GM21528 (cell line): ENCODE measurements around the gene OSBPL9.
"Not testable (repeated sequence)": the region's sequence is repeated elsewhere in the genome, so short reads cannot be mapped to it uniquely, and the experiment has no call there.

ENCODE experiments used
- ATAC-seq: cut with Tn5 transposase; IDR thresholded peaks from one replicate; pipeline ENCODE4 v1.9.1; 2021; ENCODE audit warnings: mild to moderate bottlenecking, moderate library complexity; ENCODE audit not compliant: unreplicated experiment, low FRiP score

OSBPL9 gene

DNA sequence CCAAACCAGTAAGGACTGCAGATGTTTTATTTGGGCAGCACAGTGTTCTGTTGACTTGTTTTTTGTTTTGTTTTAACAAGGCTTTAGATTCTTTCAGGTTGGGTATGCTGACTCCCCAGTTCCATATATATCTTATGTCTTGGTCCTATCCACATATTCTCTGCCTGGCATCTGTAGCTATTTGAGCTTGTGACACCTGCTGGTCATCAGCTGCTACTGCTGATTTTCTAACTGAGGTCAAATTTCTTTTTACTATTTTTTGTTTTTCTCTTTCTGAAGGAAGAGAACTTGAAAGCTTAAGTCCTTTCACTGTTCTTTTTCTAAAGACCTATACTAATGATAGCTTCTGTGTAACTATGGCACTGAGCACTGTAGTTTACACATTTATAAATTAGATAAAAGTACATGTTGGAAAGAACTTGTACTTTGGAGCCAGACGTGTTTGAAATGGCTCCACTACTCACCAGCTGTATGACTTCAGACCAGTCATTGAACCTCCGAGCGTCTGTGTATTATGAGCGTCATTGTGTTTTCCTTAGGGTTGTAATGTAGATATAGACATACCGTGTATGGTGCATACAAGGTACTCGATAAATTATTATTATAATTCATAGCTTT, 152.2 kb downstream of the OSBPL9 start:
- ATAC-seq = no peak

DNA sequence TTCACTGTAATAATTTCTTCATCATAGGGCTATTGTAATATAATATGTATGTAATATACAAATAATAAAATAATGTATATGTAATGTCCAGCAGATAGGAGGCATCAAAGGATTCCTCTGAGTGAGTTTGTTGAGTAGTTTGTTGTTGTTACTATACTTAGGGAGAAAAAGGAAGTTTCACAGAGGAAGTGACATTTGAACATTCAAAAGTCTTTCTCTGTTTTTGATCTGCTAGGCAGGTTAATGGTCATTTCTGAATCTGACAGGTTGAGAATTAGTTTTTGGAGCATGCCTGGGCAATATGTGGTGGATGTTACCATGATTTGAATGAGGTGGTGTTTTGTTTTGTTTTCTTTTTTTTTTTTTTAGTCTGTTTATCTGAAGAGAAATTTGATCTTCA, 159.5 kb downstream of the OSBPL9 start:
- ATAC-seq = no peak

DNA sequence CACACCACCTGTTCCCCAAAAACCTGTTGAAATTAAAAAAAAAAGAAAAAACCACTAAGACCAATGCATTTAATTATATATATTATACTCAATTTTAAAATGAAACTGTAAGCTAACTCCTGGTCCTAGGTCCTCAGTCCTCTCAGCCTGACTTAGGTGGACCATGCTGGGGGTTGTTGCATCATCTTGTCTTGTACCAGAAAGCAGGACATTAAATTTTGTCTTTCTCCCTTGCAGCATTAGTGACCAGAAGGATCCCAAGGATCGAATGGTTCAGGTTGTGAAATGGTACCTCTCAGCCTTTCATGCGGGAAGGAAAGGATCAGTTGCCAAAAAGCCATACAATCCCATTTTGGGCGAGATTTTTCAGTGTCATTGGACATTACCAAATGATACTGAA, 164.0 kb downstream of the OSBPL9 start:
- ATAC-seq = no peak

DNA sequence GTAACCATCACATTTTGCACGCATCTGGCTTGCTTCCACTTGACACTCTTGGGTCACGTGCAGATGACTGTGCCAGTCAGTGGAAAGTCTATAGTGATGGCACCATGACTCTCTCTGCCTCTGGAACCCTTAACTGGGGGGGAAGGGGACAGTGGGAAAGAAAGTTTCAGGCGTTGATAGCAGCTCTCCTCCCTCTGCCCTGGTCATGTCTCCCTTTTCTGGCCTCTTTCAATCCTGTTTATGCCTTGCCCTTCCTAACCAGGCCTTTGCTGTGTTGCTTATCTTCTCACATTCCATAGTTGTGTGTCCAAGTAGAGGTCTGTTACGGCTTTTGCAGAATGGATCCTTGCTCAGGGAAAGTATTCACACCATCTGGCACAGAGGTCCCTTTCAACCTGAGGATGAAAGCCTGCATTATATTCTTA, 168.1 kb downstream of the OSBPL9 start:
- ATAC-seq = no peak

DNA sequence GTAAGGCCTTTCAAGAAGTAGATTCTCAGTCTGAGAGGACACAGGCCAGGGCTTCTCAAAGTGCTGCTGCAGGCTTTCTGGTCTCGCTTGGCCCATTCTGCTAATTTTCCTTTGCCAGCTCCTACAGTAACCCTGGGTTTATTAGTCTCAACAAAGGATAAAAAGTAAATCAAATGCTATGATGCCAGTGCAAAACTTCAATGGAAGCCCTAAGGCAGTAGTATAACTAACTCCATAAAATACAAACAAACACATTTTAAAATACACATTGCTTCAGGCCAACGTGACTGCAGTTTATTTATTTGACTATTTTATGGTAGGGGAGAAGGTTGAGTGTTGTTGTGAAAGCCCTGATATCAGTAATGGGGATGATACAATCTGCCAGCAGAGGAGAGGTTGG, 172.0 kb downstream of the OSBPL9 start:
- no peak for ATAC-seq

DNA sequence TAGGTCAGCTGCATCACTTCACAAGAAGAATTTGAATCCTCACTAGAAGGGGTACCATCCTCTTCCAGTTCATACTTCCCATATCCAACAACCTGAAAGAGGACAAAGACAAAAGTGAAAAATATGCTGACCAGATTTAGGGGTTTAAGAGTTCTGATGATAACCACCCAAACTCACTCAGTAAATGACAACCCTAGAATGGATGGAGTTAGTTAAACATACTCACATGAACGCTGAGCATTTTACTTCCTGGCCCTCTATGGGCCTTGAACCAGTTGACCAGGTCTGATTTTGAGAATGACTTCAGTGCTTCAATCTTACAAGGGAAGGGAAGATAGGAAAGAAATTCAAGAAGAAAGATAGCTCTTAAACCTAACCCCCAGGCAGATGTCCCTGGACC, 172.4 kb downstream of the OSBPL9 start:
- ATAC-seq = no peak

DNA sequence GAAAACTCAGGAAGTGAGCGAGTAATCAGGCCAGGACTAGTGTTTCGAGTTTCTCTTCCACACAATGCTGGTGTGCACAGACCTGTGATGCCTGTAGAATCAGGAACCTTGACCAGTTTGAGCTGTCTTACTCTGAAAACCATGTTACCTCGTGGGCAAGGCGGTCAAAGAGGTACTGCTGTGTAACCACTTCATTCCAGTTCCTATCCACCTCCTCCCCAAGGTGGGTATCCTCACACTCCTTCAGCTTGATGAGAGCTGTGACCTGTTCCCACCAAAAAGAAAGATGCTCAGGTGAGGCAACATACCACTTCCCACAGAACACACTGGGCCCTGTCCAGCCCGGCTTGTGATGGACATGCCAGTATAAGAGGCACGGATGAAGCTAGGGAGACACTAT, 173.5 kb downstream of the OSBPL9 start:
- no peak for ATAC-seq

DNA sequence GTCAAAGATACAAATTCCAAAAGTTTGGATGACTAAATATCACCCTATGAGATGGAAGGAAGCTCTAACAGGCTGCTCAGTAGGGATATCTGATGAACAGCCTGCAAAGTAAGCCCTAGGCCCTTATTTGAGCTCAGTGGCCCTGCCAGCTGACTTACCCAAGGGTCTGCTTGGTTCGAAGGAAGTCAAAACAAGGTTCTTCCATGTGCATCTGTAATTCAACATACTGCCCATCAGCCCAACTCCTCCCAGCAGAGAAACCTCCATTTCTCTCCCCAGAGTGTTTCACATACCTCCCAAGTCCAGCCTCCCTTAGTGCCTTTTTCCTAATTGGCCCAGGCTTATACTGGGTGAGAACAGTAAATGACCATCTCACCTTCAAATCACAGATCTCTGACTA, 175.0 kb downstream of the OSBPL9 start:
- no peak for ATAC-seq

DNA sequence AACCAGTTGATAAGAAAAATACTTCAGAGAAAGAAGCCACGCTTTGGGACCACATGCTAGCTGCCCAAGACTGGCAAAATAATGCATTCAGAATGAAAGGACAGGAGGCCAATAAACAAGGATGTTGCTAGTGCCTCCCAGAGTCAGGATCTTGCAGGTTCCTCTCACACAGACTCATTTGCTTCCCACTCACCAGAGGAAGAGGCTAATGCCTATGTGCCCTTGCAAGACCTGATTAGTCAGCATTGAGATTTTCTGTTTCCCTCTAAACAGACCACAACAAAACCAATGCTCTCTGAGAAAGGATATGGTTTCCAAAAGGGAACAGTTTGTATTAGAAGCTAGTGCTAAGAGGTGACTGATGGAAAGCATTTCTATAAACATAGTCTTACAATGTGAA, 176.0 kb downstream of the OSBPL9 start:
- no peak for ATAC-seq

DNA sequence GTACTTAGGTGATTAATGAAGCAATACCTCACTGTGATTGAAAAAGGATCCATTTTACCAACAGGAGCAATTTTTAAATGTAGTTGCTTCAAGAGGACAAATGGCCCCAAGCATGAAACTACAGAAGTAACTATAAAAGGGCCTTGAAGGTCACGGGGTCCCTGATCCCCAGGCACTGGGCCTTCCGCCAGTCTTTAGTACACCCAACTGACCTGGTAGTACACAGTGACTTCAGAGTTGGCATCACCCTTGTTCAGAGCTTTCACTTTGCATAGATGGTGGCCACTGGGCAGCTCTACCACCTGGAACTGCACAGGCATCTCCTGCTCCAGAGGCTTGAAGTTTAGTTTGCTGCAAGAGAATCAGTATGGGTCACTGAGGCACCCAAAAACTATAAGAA, 177.4 kb downstream of the OSBPL9 start:
- no peak for ATAC-seq

DNA sequence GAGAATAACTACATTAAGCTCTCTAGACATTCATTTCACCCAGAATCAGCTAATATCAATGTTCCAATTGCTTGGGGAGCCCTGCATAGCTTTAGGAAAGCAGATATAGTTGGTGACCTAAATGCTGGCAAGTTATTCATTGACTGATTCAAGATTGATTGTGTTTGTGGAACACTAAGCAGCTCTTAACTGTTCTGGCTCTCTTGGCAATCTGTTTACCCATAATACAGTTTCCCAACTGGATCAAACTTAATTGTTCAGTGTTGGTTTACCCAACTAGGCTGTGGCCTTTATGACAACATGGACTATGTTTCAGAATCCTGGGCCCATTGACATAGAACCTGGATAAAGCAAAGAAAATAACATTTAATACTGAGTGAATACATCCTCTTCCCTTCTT, 178.0 kb downstream of the OSBPL9 start:
- no peak for ATAC-seq

DNA sequence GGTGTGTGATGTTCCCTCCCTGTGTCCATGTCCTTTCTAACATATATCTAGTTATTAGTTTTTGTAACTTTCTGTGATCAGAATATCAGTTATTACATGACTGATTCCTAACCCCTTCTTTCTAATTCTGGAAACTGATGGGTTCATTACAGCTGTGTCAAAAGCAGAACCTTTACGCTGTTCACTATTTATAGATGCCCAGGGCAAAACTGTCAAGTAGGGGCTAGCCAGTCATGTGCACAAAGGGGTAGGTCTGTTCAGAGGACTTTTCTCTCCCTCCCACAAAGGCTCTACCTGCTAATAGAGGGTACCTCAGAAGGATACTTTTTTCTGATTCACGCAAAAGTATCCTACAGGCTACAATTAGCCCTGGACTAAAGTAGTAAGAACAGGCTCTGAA, 182.5 kb downstream of the OSBPL9 start:
- no peak for ATAC-seq

DNA sequence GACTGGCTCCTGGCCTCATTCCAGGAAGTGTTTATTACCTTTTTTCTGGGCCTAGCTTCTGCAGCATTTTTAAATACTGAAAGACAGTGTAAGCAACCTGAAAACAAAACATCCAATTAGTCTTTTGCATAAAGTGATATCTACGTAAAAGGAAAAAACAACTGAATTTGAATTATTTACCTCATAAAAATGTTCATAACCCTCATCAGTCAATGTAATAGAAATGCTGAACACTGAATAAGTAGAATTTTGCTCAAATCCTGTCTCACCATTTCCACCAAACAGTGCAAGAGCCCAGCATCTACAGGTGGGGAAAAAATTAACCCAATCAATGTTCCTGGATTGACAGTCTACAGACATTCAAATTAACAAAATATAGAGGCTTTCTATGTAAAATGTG, 197.6 kb downstream of the OSBPL9 start:
- ATAC-seq = no peak

DNA sequence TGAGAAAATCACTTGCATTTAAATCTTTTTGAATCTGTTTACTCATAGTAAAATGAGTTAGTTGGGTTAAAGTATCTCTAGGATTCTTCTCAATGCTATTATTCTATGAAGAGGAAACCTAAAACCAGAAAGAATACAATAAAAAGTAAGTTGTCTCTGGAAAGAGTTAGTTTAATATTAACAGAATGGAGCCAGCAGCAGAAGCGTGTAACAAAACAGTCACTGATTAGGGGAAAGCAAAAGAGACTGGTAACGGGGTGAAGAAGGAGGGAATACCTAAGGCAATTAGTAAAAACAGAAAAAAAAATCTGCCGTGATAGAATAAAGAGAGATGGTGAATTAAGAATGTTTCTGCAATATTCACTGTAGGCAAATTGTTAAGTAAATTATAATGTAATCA, 201.6 kb downstream of the OSBPL9 start:
- no peak for ATAC-seq

DNA sequence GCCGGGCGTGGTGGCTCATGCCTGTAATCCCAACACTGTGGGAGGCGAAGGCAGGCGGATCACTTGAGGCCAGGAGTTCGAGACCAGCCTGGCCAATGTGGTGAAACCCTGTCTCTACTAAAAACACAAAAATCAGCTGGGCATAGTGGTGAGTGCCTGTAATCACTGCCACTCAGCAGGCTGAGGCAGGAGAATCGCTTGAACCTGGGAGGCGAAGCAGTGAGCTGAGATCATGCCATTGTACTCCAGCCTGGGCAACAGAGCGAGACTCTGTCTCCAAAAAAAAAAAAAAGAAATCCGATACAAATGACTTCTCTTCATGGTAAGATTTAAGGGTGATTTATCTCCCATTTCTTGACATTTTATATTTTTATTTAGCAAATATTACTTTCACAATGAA, 202.1 kb downstream of the OSBPL9 start:
- not testable (repeated sequence) for ATAC-seq

DNA sequence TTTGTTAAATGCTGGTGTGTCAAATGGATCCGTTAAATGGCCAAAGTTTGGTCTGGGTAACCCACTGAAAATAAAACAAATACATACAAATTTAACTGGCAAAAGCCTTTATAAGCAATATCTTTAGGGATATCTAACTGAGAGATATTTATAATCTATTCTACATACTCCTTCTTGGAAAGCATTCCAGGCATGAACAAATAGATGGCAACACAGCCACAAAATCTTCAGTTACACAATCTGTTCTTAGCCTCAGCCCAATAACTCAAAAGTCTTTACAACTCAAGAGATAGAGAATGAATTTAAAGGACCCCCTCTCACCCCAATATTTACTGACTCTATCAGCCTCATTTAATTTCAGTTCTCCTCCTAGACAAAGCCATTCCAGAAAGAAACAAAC, 202.9 kb downstream of the OSBPL9 start:
- no peak for ATAC-seq

DNA sequence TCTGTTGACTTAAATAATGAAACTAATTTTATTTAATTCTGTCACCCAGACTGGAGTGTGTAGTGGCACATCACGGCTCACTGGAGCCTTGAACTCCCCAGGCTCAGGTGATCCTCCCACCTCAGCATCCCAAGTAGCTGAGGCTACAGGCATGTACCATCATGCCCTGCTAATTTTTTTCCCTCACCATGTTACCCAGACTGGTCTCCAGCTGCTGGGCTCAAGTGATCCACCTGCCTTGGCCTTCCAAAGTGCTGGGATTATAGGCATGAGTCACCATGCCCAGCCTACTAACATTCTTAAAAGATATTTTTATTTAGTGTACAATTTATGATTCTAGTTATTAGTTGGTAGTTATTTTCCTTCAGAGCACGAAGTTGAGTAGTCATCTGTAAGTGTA, 212.2 kb downstream of the OSBPL9 start:
- no peak for ATAC-seq

DNA sequence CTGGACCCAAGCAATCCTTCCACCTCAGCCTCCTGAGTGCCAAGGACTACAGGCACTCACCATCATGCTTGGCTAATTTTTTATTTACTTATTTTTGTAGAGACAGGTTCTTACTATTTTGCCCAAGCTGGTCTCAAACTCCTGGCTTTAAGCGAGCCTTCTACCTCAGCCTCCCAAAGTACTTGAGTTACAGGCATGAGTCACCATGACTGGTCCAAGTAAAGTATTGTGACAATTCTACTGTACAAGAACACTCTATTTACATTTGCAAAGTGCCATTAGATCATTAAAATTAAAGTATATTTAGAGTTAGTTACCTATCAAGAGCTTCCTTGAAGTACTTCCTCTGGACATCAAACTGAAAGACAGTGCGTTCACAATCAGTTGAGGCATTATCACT, 216.8 kb downstream of the OSBPL9 start:
- no peak for ATAC-seq

DNA sequence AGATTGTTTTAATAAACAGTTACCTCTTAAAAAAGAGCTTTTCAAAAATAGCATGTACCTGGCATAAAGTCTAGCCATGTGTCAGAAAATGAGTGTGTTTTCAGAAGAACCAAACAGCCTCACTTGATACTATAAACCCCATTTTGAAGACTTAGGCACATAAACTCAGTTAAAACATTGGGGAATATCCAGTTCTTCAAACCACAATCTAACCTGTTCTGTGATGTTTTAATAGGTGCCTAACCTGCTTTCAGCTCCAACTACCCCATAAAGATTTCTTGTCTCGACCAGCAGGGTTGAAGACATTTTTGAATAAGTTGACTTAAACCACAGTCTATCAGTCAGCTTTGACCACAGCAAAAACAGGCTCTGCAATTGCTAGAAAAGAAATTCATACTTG, 220.4 kb downstream of the OSBPL9 start:
- no peak for ATAC-seq
